HFF-Myc (cell line): Measurements from ENCODE around the gene SCAANT1.

Experiments used
- DNase-seq: peaks from one replicate; pipeline ENCODE4 v3.0.0-alpha.2; 2011; ENCODE audit warnings: low read depth; ENCODE audit errors: extremely low read depth
- H3K4me3 ChIP-seq: replicated peaks from 2 replicates; pipeline ENCODE4 v1.5.1; 2011; ENCODE audit warnings: low read depth, mild to moderate bottlenecking, control low read depth, low read length
- CTCF ChIP-seq: IDR thresholded peaks from 2 replicates; pipeline ENCODE4 v1.5.1; 2012; ENCODE audit warnings: mild to moderate bottlenecking, low read depth, low read length, control low read depth; ENCODE audit errors: missing control alignments

Gene SCAANT1

GRCh38 chr3:63911873-63912767 is at the start of gene SCAANT1:
SCAANT1 (minus strand) TSS chr3:63912383.
- H3K4me3 ChIP-seq = peak within 1 kb of the TSS; percentile 61
- no peak for TF ChIP-seq CTCF
- DNase-seq = peak; percentile 49

GRCh38 chr3:63961891-63962290 is 49.7 kb upstream of the SCAANT1 start:
- TF ChIP-seq CTCF = peak; percentile 53
- no peak for DNase-seq
- no peak overlapping the region for H3K4me3 ChIP-seq

- H3K4me3 ChIP-seq = no peak overlapping the region
- DNase-seq = peak; percentile 62
- no peak for TF ChIP-seq CTCF
Measured at GRCh38 chr3:63960048-63960711, 48.0 kb upstream of the SCAANT1 start.

GRCh38 chr3:63959146-63959545 is 47.0 kb upstream of the SCAANT1 start:
- no peak for TF ChIP-seq CTCF
- DNase-seq = no peak
- H3K4me3 ChIP-seq = no peak overlapping the region

GRCh38 chr3:63955830-63956545 is 43.8 kb upstream of the SCAANT1 start:
- no peak for TF ChIP-seq CTCF
- DNase-seq = no peak
- H3K4me3 ChIP-seq = no peak overlapping the region

DNA sequence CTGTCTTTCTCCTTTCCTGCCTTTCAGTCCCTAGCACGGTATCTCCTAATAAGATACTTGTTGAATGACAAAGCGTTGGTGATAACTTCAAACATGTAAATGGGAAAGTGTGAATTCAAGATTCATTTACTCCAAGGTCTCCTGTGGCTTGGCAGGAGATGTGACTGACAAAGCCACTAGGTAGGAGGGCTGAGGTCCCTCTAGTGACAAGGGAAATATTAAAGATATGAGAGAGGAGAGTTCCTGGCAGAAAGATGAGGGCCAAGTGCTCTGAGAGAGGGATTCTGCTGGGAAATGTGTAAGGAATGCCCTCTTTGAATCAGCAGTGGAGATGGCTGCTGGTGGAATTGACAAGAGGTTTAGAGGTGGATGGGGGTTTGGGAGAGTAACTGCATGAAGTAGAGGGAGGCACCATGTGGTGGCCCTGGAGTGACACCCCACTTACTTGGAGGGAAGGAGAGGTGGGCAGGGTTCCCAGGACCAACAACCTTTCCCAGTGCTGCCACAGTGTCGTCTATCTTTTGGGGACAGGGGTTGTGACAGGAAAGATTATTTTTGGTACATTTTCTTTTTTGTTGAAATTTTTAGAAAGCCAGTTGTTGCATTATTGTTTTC is 43.0 kb upstream of the SCAANT1 start:
- no peak overlapping the region for H3K4me3 ChIP-seq
- no peak for TF ChIP-seq CTCF

More for the DNA sequence above, 43.0 kb upstream of the SCAANT1 start:
- DNase-seq = no peak
